ENCODE measurements around the gene MAP1B. TPM values are rescaled to one million over a fixed set of nuclear protein-coding genes. Genes with fewer than 3 reads are reported as not detected.

Gene MAP1B
- total and polyA plus RNA-seq, 9 of the 15 experiments (the other 6 are each of a cell fraction or from before 2014, with no cell fraction given): 5.2 to 66.1 (median 17.3) TPM

DNA sequence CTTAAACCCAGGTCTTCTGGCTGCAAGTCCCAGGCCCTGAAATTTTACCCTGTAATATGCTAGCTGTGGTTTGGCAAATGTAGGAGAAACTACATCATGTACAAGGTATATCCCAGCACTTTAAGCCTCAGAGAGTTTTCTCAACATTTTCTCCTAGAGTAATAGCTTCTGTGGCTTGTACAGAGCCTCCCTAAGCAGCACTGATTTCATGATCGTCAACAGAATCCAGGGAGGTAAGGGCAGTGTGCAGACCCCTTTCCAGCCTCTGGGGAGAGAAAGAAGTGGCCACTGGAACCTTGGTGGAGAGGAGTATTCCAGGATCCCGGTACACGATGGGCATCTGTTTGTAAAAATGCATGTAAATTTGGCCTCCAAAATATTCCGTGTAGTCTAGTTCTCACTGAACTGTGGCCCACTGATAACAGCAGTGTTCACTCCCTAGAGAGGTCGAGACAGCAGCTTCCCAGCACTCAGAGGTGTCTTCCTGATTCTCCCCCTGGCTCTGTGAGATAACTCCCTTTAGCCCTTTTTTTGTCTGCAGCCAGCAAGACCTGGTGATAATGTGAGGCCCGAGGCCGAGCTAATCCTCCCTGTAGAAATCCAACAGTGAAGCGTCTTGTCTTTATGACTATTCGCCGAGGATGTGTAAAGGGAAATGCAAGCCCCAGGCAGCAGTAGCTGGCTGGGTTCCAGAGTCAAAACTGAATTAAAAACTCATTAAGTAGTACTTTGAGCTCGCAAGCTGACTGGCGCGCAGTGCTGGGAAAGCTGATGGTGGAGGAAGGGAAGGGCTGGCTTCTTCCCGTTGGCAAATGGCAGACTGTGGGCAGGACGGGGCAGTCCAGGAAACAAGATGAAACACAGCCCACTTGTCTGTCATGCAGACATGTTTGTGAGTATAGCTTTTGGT, 59.0 kb downstream of the MAP1B start (continued):
- TF ChIP-seq, protein P1, sequence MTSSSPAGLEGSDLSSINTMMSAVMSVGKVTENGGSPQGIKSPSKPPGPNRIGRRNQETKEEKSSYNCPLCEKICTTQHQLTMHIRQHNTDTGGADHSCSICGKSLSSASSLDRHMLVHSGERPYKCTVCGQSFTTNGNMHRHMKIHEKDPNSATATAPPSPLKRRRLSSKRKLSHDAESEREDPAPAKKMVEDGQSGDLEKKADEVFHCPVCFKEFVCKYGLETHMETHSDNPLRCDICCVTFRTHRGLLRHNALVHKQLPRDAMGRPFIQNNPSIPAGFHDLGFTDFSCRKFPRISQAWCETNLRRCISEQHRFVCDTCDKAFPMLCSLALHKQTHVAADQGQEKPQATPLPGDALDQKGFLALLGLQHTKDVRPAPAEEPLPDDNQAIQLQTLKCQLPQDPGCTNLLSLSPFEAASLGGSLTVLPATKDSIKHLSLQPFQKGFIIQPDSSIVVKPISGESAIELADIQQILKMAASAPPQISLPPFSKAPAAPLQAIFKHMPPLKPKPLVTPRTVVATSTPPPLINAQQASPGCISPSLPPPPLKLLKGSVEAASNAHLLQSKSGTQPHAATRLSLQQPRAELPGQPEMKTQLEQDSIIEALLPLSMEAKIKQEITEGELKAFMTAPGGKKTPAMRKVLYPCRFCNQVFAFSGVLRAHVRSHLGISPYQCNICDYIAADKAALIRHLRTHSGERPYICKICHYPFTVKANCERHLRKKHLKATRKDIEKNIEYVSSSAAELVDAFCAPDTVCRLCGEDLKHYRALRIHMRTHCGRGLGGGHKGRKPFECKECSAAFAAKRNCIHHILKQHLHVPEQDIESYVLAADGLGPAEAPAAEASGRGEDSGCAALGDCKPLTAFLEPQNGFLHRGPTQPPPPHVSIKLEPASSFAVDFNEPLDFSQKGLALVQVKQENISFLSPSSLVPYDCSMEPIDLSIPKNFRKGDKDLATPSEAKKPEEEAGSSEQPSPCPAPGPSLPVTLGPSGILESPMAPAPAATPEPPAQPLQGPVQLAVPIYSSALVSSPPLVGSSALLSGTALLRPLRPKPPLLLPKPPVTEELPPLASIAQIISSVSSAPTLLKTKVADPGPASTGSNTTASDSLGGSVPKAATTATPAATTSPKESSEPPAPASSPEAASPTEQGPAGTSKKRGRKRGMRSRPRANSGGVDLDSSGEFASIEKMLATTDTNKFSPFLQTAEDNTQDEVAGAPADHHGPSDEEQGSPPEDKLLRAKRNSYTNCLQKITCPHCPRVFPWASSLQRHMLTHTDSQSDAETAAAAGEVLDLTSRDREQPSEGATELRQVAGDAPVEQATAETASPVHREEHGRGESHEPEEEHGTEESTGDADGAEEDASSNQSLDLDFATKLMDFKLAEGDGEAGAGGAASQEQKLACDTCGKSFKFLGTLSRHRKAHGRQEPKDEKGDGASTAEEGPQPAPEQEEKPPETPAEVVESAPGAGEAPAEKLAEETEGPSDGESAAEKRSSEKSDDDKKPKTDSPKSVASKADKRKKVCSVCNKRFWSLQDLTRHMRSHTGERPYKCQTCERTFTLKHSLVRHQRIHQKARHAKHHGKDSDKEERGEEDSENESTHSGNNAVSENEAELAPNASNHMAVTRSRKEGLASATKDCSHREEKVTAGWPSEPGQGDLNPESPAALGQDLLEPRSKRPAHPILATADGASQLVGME (CRISPR knock-in tag; IDR thresholded peaks at IDR 0.05): no peak
- TF ChIP-seq CC2D1A (IDR thresholded peaks at IDR 0.05) (peak; percentile 91; the same call in 1 of the 2 replicates), FOXA3 (CRISPR knock-in tag; conservative IDR thresholded peaks at IDR 0.05 in 1 of 2, IDR thresholded peaks at IDR 0.05 in 1 of 2) (no peak), ZNF584 (CRISPR knock-in tag; IDR thresholded peaks at IDR 0.05; ENCODE audit: low read depth) (no peak), SIN3A (IDR thresholded peaks at IDR 0.05; ENCODE audit: borderline replicate concordance in 2 of 2, control insufficient read depth in 1 of 2, low read depth in 2 of 2, low read length in 2 of 2) (no peak), ZNF668 (CRISPR knock-in tag; IDR thresholded peaks at IDR 0.05) (no peak), CBX3 (IDR thresholded peaks at IDR 0.05; ENCODE audit: borderline replicate concordance in 1 of 2, low read length in 2 of 2) (peak in 1 of 2 experiments; percentile 48; a peak in 1 of 3 replicates), MTA3 (IDR thresholded peaks at IDR 0.05; ENCODE audit: borderline replicate concordance) (peak; percentile 58; the same call in 1 of the 2 replicates), DIDO1 (tag; IDR thresholded peaks at IDR 0.05; ENCODE audit: low read depth) (no peak), POLR3G (IDR thresholded peaks at IDR 0.05; ENCODE audit: extremely low read depth, insufficient read length, insufficient replicate concordance) (no peak), TCF3 (CRISPR knock-in tag; IDR thresholded peaks at IDR 0.05) (peak; percentile 97), SMC3 (conservative IDR thresholded peaks at IDR 0.05; ENCODE audit: insufficient read depth, low read depth, low read length) (0 out of 2 replicates have a peak, but pooled peaks have one; percentile 7), C11orf30 (IDR thresholded peaks at IDR 0.05; ENCODE audit: low read depth) (no peak)
- TF ChIP-seq, protein P2, sequence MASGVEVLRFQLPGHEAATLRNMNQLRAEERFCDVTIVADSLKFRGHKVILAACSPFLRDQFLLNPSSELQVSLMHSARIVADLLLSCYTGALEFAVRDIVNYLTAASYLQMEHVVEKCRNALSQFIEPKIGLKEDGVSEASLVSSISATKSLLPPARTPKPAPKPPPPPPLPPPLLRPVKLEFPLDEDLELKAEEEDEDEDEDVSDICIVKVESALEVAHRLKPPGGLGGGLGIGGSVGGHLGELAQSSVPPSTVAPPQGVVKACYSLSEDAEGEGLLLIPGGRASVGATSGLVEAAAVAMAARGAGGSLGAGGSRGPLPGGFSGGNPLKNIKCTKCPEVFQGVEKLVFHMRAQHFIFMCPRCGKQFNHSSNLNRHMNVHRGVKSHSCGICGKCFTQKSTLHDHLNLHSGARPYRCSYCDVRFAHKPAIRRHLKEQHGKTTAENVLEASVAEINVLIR (CRISPR knock-in tag; IDR thresholded peaks at IDR 0.05): no peak
- TF ChIP-seq, protein P3, sequence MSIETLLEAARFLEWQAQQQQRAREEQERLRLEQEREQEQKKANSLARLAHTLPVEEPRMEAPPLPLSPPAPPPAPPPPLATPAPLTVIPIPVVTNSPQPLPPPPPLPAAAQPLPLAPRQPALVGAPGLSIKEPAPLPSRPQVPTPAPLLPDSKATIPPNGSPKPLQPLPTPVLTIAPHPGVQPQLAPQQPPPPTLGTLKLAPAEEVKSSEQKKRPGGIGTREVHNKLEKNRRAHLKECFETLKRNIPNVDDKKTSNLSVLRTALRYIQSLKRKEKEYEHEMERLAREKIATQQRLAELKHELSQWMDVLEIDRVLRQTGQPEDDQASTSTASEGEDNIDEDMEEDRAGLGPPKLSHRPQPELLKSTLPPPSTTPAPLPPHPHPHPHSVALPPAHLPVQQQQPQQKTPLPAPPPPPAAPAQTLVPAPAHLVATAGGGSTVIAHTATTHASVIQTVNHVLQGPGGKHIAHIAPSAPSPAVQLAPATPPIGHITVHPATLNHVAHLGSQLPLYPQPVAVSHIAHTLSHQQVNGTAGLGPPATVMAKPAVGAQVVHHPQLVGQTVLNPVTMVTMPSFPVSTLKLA (conservative IDR thresholded peaks at IDR 0.05): peak in 1 of 2 experiments; percentile 28; a peak in 1 of 4 replicates
- TF ChIP-seq, protein P4, sequence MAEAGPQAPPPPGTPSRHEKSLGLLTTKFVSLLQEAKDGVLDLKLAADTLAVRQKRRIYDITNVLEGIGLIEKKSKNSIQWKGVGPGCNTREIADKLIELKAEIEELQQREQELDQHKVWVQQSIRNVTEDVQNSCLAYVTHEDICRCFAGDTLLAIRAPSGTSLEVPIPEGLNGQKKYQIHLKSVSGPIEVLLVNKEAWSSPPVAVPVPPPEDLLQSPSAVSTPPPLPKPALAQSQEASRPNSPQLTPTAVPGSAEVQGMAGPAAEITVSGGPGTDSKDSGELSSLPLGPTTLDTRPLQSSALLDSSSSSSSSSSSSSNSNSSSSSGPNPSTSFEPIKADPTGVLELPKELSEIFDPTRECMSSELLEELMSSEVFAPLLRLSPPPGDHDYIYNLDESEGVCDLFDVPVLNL (CRISPR knock-in tag; IDR thresholded peaks at IDR 0.05; ENCODE audit: low read depth): no peak

All from K562 (cell line).